Activated CD4-positive, alpha-beta T cell treated with anti-CD3 and anti-CD28 coated beads, Interleukin-2, amount 10 ng/mL, durations not matched to agents 24 days and 14 days (primary cell): Measurements from ENCODE around the gene NLGN1. TPM values are rescaled to one million over a fixed set of nuclear protein-coding genes. Genes with fewer than 3 reads are reported as not detected.

Experiments
- DNase-seq: peaks from one replicate; pipeline ENCODE4 v3.0.0; 2022
- H3K27ac Mint-ChIP-seq: one replicate; pipeline ENCODE4 v1.8.0; 2022; ENCODE audit warnings: mild to moderate bottlenecking, mixed read lengths
- H3K27me3 Mint-ChIP-seq: one replicate; pipeline ENCODE4 v1.8.0; 2022; ENCODE audit warnings: mixed read lengths
- H3K36me3 Mint-ChIP-seq: one replicate; pipeline ENCODE4 v1.8.0; 2022; ENCODE audit warnings: low read depth, mild to moderate bottlenecking, mixed read lengths
- H3K4me1 Mint-ChIP-seq: one replicate; pipeline ENCODE4 v1.8.0; 2021; ENCODE audit warnings: mixed read lengths
- H3K4me3 Mint-ChIP-seq: one replicate; pipeline ENCODE4 v1.8.0; 2022; ENCODE audit warnings: mild to moderate bottlenecking, moderate library complexity, mixed read lengths
- H3K9me3 Mint-ChIP-seq: one replicate; pipeline ENCODE4 v1.8.0; 2021; ENCODE audit warnings: mixed read lengths
- intact Hi-C: fragments of 100-400 bp; cut with micrococcal nuclease; formaldehyde crosslinking; loops from one replicate; pipeline ENCODE4 v1.15.1; 2023
- total RNA-seq: library from RNA; stranded (reverse); gene quantifications from 2 replicates; pipeline ENCODE4 v1.2.3, GENCODE V29; 2022

NLGN1 gene
- total RNA-seq, 1 donor from 2014 or later: not detected

GRCh38 chr3:174280186-174280585, 882.6 kb downstream of the NLGN1 start:
- H3K4me1 Mint-ChIP-seq: no peaks in the 10 kb centered on the region
- no peak overlapping the region for H3K27ac Mint-ChIP-seq
- intact Hi-C loops: no loop called here
- no peaks in the 10 kb centered on the region for H3K36me3 Mint-ChIP-seq
- H3K4me3 Mint-ChIP-seq: no peak overlapping the region
- H3K27me3 Mint-ChIP-seq: no peaks in the 10 kb centered on the region
- H3K9me3 Mint-ChIP-seq: no peaks in the 10 kb centered on the region
- DNase-seq: no peak

- intact Hi-C loops: no loop called here
- Mint-ChIP-seq H3K4me1 (no peaks in the 10 kb centered on the region), H3K9me3 (no peaks in the 10 kb centered on the region)
Observed at GRCh38 chr3:174285242-174285864, 887.8 kb downstream of the NLGN1 start.

GRCh38 chr3:174287705-174288104, 890.2 kb downstream of the NLGN1 start:
- intact Hi-C loops: no loop called here
- H3K4me1 Mint-ChIP-seq: no peaks in the 10 kb centered on the region
- H3K4me3 Mint-ChIP-seq: no peak overlapping the region
- H3K27ac Mint-ChIP-seq: no peak overlapping the region
- DNase-seq: no peak
- no peaks in the 10 kb centered on the region for H3K9me3 Mint-ChIP-seq
- no peaks in the 10 kb centered on the region for H3K36me3 Mint-ChIP-seq
- no peaks in the 10 kb centered on the region for H3K27me3 Mint-ChIP-seq

More at GRCh38 chr3:174285242-174285864, 887.8 kb downstream of the NLGN1 start:
- Mint-ChIP-seq H3K36me3 (no peaks in the 10 kb centered on the region), H3K27me3 (no peaks in the 10 kb centered on the region), H3K27ac (no peak overlapping the region), H3K4me3 (no peak overlapping the region)
- DNase-seq: no peak

- no peaks in the 10 kb centered on the region for H3K27me3 Mint-ChIP-seq
- intact Hi-C loops: no loop called here
- no peak overlapping the region for H3K4me3 Mint-ChIP-seq
- no peak overlapping the region for H3K27ac Mint-ChIP-seq
- DNase-seq: no peak
- no peaks in the 10 kb centered on the region for H3K4me1 Mint-ChIP-seq
- H3K9me3 Mint-ChIP-seq: no peaks in the 10 kb centered on the region
- H3K36me3 Mint-ChIP-seq: no peaks in the 10 kb centered on the region
Observed at GRCh38 chr3:174294616-174295015, 897.1 kb downstream of the NLGN1 start.

GRCh38 chr3:174295306-174296092, 898.0 kb downstream of the NLGN1 start:
- Mint-ChIP-seq H3K36me3 (no peaks in the 10 kb centered on the region), H3K27ac (no peak overlapping the region), H3K4me1 (no peaks in the 10 kb centered on the region), H3K4me3 (no peak overlapping the region), H3K9me3 (no peaks in the 10 kb centered on the region), H3K27me3 (no peaks in the 10 kb centered on the region)
- no peak for DNase-seq
- intact Hi-C loops: no loop called here

- no peaks in the 10 kb centered on the region for H3K9me3 Mint-ChIP-seq
- H3K27ac Mint-ChIP-seq: no peak overlapping the region
- H3K27me3 Mint-ChIP-seq: no peaks in the 10 kb centered on the region
- H3K4me1 Mint-ChIP-seq: no peaks in the 10 kb centered on the region
- H3K4me3 Mint-ChIP-seq: no peak overlapping the region
- intact Hi-C loops: no loop called here
- H3K36me3 Mint-ChIP-seq: no peaks in the 10 kb centered on the region
- DNase-seq: no peak
Observed at GRCh38 chr3:174302746-174303315, 905.3 kb downstream of the NLGN1 start.

GRCh38 chr3:174303907-174304560, 906.5 kb downstream of the NLGN1 start:
- Mint-ChIP-seq H3K36me3 (no peaks in the 10 kb centered on the region), H3K4me1 (no peaks in the 10 kb centered on the region), H3K4me3 (no peak overlapping the region), H3K9me3 (no peaks in the 10 kb centered on the region), H3K27me3 (no peaks in the 10 kb centered on the region), H3K27ac (no peak overlapping the region)
- no peak for DNase-seq
- intact Hi-C loops: no loop called here

- no peaks in the 10 kb centered on the region for H3K36me3 Mint-ChIP-seq
- no peak for DNase-seq
- H3K4me3 Mint-ChIP-seq: no peak overlapping the region
- H3K27me3 Mint-ChIP-seq: no peaks in the 10 kb centered on the region
- intact Hi-C loops: no loop called here
- no peaks in the 10 kb centered on the region for H3K9me3 Mint-ChIP-seq
- H3K27ac Mint-ChIP-seq: no peak overlapping the region
- no peaks in the 10 kb centered on the region for H3K4me1 Mint-ChIP-seq
Observed at GRCh38 chr3:174308736-174309135, 911.2 kb downstream of the NLGN1 start.

GRCh38 chr3:174310475-174310983, 913.0 kb downstream of the NLGN1 start:
- H3K27ac Mint-ChIP-seq: no peak overlapping the region
- DNase-seq: no peak
- no peaks in the 10 kb centered on the region for H3K9me3 Mint-ChIP-seq
- intact Hi-C loops: no loop called here
- H3K27me3 Mint-ChIP-seq: no peaks in the 10 kb centered on the region
- H3K4me3 Mint-ChIP-seq: no peak overlapping the region
- no peaks in the 10 kb centered on the region for H3K4me1 Mint-ChIP-seq
- no peaks in the 10 kb centered on the region for H3K36me3 Mint-ChIP-seq

GRCh38 chr3:174315225-174315624, 917.7 kb downstream of the NLGN1 start:
- no peak overlapping the region for H3K27ac Mint-ChIP-seq
- H3K4me1 Mint-ChIP-seq: no peaks in the 10 kb centered on the region
- DNase-seq: no peak
- intact Hi-C loops: no loop called here
- H3K36me3 Mint-ChIP-seq: no peaks in the 10 kb centered on the region
- no peaks in the 10 kb centered on the region for H3K27me3 Mint-ChIP-seq
- H3K9me3 Mint-ChIP-seq: no peaks in the 10 kb centered on the region
- no peak overlapping the region for H3K4me3 Mint-ChIP-seq

- Mint-ChIP-seq H3K4me3 (no peak overlapping the region), H3K36me3 (no peaks in the 10 kb centered on the region), H3K9me3 (peaks cover 6% of the 10 kb centered on the region), H3K4me1 (no peaks in the 10 kb centered on the region), H3K27ac (no peak overlapping the region), H3K27me3 (no peaks in the 10 kb centered on the region)
- intact Hi-C loops: no loop called here
- no peak for DNase-seq
Observed at GRCh38 chr3:174317005-174317404, 919.5 kb downstream of the NLGN1 start.

GRCh38 chr3:174318181-174318580, 920.6 kb downstream of the NLGN1 start:
- H3K4me3 Mint-ChIP-seq: no peak overlapping the region
- no peak overlapping the region for H3K27ac Mint-ChIP-seq
- DNase-seq: no peak
- H3K4me1 Mint-ChIP-seq: no peaks in the 10 kb centered on the region
- H3K9me3 Mint-ChIP-seq: peaks cover 6% of the 10 kb centered on the region
- intact Hi-C loops: no loop called here
- H3K27me3 Mint-ChIP-seq: no peaks in the 10 kb centered on the region
- H3K36me3 Mint-ChIP-seq: no peaks in the 10 kb centered on the region

- no peaks in the 10 kb centered on the region for H3K36me3 Mint-ChIP-seq
- H3K4me1 Mint-ChIP-seq: no peaks in the 10 kb centered on the region
- DNase-seq: no peak
- intact Hi-C loops: no loop called here
- no peak overlapping the region for H3K4me3 Mint-ChIP-seq
- no peaks in the 10 kb centered on the region for H3K27me3 Mint-ChIP-seq
- no peak overlapping the region for H3K27ac Mint-ChIP-seq
- peaks cover 6% of the 10 kb centered on the region for H3K9me3 Mint-ChIP-seq
Observed at GRCh38 chr3:174321548-174321947, 924.0 kb downstream of the NLGN1 start.

GRCh38 chr3:174322789-174323188, 925.2 kb downstream of the NLGN1 start:
- no peak for DNase-seq
- H3K27ac Mint-ChIP-seq: no peak overlapping the region
- H3K4me3 Mint-ChIP-seq: no peak overlapping the region
- no peaks in the 10 kb centered on the region for H3K4me1 Mint-ChIP-seq
- H3K9me3 Mint-ChIP-seq: peaks cover 6% of the 10 kb centered on the region
- H3K27me3 Mint-ChIP-seq: no peaks in the 10 kb centered on the region
- intact Hi-C loops: no loop called here
- H3K36me3 Mint-ChIP-seq: no peaks in the 10 kb centered on the region
